ENCODE measurements around the gene MCC.

MCC gene

GRCh38 chr5:113087976-113088514 is 400.2 kb downstream of the MCC start:
- Histone ChIP-seq H3F3A (ENCODE audit: insufficient read depth, low read length) (no peaks in the 10 kb centered on the region), H2AFZ (ENCODE audit: low read length) (no peak overlapping the region), H3K4me1 (ENCODE audit: low read length) (peaks cover 17% of the 10 kb centered on the region), H3K36me3 (replicated peaks; ENCODE audit: insufficient read depth, low read length) (no peaks in the 10 kb centered on the region; the same call in 1 of the 2 replicates), H4K20me1 (ENCODE audit: insufficient read depth, low read length) (no peaks in the 10 kb centered on the region), H3K27me3 (replicated peaks; ENCODE audit: insufficient read depth, low read length) (no peaks in the 10 kb centered on the region), H3K79me2 (ENCODE audit: low read length) (peaks cover 39% of the 10 kb centered on the region), H3K9me2 (replicated peaks; ENCODE audit: insufficient read depth, low read length) (no peaks in the 10 kb centered on the region), H3K4me3 (ENCODE audit: low read length) (no peak overlapping the region), H3K9ac (ENCODE audit: low read length) (no peak overlapping the region), H3K9me3 (replicated peaks; ENCODE audit: insufficient read depth, low read length) (no peaks in the 10 kb centered on the region), H3K4me2 (ENCODE audit: low read depth, low read length) (no peak overlapping the region), H3K27ac (ENCODE audit: low read length) (no peak overlapping the region)
- TF ChIP-seq CTCF (IDR thresholded peaks at IDR 0.05; ENCODE audit: low read length) (no peak), EZH2 (optimal IDR thresholded peaks at IDR 0.05; ENCODE audit: low read depth, low read length) (no peak), EZH2phosphoT487 (IDR thresholded peaks at IDR 0.05; ENCODE audit: low read length) (no peak)
- no peak for DNase-seq

- Histone ChIP-seq H3K4me3 (ENCODE audit: low read length) (no peak overlapping the region), H3K9me2 (replicated peaks; ENCODE audit: insufficient read depth, low read length) (no peaks in the 10 kb centered on the region), H3K4me1 (ENCODE audit: low read length) (peaks cover 7% of the 10 kb centered on the region), H3K36me3 (replicated peaks; ENCODE audit: insufficient read depth, low read length) (peaks cover 15% of the 10 kb centered on the region), H3K4me2 (ENCODE audit: low read depth, low read length) (no peak overlapping the region), H2AFZ (ENCODE audit: low read length) (no peak overlapping the region), H4K20me1 (ENCODE audit: insufficient read depth, low read length) (no peaks in the 10 kb centered on the region), H3K9ac (ENCODE audit: low read length) (no peak overlapping the region), H3K79me2 (ENCODE audit: low read length) (peaks cover 36% of the 10 kb centered on the region), H3K9me3 (replicated peaks; ENCODE audit: insufficient read depth, low read length) (no peaks in the 10 kb centered on the region), H3F3A (ENCODE audit: insufficient read depth, low read length) (no peaks in the 10 kb centered on the region), H3K27me3 (replicated peaks; ENCODE audit: insufficient read depth, low read length) (no peaks in the 10 kb centered on the region), H3K27ac (ENCODE audit: low read length) (no peak overlapping the region)
- no peak for TF ChIP-seq EZH2phosphoT487 (IDR thresholded peaks at IDR 0.05; ENCODE audit: low read length)
- no peak for TF ChIP-seq EZH2 (optimal IDR thresholded peaks at IDR 0.05; ENCODE audit: low read depth, low read length)
- no peak for TF ChIP-seq CTCF (IDR thresholded peaks at IDR 0.05; ENCODE audit: low read length)
- no peak for DNase-seq
Measured at GRCh38 chr5:113085880-113086409, 402.3 kb downstream of the MCC start.

GRCh38 chr5:113085084-113085414 is 403.2 kb downstream of the MCC start:
- Histone ChIP-seq H3K4me1 (ENCODE audit: low read length) (no peaks in the 10 kb centered on the region), H3K27me3 (replicated peaks; ENCODE audit: insufficient read depth, low read length) (no peaks in the 10 kb centered on the region), H3K4me3 (ENCODE audit: low read length) (no peak overlapping the region), H3K4me2 (ENCODE audit: low read depth, low read length) (no peak overlapping the region), H3K9me3 (replicated peaks; ENCODE audit: insufficient read depth, low read length) (no peaks in the 10 kb centered on the region), H3K79me2 (ENCODE audit: low read length) (peaks cover 38% of the 10 kb centered on the region), H3F3A (ENCODE audit: insufficient read depth, low read length) (no peaks in the 10 kb centered on the region), H3K9me2 (replicated peaks; ENCODE audit: insufficient read depth, low read length) (no peaks in the 10 kb centered on the region), H3K9ac (ENCODE audit: low read length) (no peak overlapping the region), H4K20me1 (ENCODE audit: insufficient read depth, low read length) (no peaks in the 10 kb centered on the region), H2AFZ (ENCODE audit: low read length) (no peak overlapping the region), H3K36me3 (replicated peaks; ENCODE audit: insufficient read depth, low read length) (peaks cover 15% of the 10 kb centered on the region), H3K27ac (ENCODE audit: low read length) (no peak overlapping the region)
- TF ChIP-seq EZH2 (optimal IDR thresholded peaks at IDR 0.05; ENCODE audit: low read depth, low read length): no peak
- no peak for TF ChIP-seq CTCF (IDR thresholded peaks at IDR 0.05; ENCODE audit: low read length)
- TF ChIP-seq EZH2phosphoT487 (IDR thresholded peaks at IDR 0.05; ENCODE audit: low read length): no peak
- no peak for DNase-seq

Data from MM.1S (cell line).